SH-SY5Y (cell line): ENCODE data around the gene PTPRD.

Experiments used
- GATA2 ChIP-seq: IDR thresholded peaks from 2 replicates; pipeline ENCODE4 v1.6.1; 2011; ENCODE audit warnings: mild to moderate bottlenecking, low read depth, low read length
- GATA3 ChIP-seq: IDR thresholded peaks from 2 replicates; pipeline ENCODE4 v1.6.1; 2011; ENCODE audit warnings: low read depth, mild to moderate bottlenecking, low read length, moderate library complexity

DNA sequence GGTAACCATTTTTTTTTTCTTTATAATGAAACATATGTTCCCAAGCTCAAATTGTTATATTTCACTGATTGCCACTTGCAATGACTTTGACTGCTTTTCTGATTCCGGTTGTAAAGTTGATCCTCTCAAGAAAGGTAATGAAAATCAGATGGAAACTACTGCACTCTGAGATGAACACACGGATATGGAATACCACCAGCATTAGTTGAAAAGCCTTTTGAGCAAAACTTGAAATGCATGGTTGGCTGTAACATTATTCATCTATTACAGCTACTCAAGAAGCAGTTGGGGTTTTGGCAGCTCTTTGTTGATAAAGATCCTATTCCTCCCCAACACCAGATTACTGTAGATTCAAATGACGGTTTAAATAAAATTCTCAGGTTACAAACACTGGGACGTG, 2221.7 kb downstream of the PTPRD start:
- TF ChIP-seq GATA2 (no peak), GATA3 (no peak)
